ENCODE results near the gene NTM. TPM values are rescaled to one million over a fixed set of nuclear protein-coding genes. Genes with fewer than 3 reads are reported as not detected.

Gene NTM
- polyA plus RNA-seq, 1 donor: 10.4 TPM

DNA sequence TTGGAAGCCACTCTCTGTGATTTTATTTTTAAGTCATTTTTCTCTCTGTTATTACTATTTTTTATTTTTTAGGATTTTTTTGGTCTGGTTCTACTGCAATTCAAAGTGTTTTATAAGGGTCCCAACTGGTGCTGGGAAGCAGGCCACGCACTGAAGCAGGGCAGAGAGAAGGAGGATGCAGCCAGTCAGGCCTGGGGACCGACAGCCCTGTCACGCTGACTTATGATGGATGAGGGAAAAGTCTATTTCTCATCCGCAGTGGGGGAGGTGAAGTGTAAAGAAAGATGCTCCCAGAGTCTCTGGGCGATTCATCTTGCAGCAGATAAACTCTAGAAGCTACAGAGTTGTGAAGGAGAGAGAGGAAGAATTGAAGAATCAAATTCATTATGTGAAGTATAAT, 191.6 kb downstream of the NTM start:
- no peak for DNase-seq

- DNase-seq: no peak
Observed at GRCh38 chr11:131568318-131568717, 197.9 kb downstream of the NTM start.

GRCh38 chr11:131571571-131571970, 201.2 kb downstream of the NTM start:
- DNase-seq: no peak

DNA sequence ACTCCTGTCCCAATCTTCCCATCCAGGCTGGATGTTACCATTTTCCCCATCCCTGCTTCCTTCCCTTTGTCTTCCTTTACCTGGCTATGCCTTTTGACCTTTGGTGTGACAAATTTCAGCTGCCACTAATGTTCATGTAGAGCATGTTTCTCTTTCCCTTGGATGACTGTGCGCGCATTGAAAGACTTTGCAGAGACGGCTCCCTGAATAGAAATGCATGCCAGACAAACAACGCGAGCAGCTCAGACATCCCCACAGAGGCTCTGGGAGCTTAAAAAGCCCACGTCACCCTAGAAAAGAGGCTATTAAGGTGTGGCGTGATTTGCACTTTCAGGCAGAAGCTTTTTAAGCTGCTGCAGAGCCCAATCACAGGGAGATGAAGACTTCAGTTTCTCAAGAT, 202.0 kb downstream of the NTM start:
- no peak for DNase-seq

GRCh38 chr11:131579932-131580387, 209.5 kb downstream of the NTM start:
- DNase-seq: no peak

DNA sequence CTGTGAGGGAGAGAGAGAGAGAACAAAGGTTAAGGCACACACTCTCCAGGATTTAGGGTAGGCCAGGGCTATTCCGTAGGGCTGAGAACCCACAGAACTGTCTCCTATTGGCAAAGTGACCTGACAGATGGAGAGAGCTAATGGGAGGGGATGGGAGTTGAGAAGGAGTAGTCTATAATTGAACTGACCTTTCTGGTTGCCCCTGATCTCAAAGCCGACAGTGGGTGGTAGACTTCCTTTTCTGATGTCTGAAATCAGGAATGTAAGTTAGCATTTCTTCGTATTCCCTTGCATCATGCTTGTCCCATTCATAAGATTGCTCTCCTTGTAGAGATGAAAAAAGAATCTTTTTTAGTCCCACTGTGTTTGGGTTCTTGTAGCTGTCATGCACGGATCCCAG, 210.1 kb downstream of the NTM start:
- DNase-seq: no peak

GRCh38 chr11:131581046-131581445, 210.6 kb downstream of the NTM start:
- no peak for DNase-seq

- DNase-seq: no peak
Observed at GRCh38 chr11:131582021-131582525, 211.7 kb downstream of the NTM start.

DNA sequence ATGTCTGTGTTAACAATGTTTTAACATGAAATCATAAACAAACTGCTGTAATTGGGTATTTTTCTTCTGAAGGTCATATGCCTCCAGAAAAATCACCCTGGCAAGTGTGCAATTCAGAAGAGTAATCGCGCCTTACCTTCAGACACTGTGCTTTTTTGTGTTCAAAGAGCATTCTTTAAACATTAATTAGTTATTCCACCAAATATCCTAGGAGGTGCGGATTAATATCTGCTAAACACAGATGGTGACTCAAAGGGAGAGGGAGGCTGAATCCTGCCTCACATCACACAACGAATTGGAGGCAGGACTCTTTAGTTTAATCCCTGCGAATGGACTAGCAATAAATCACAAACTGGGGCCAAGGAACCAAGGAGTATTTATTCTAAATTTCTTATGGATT, 213.0 kb downstream of the NTM start:
- DNase-seq: no peak

- DNase-seq: no peak
Observed at GRCh38 chr11:131583938-131584337, 213.5 kb downstream of the NTM start.

- no peak for DNase-seq
Observed at GRCh38 chr11:131584785-131585592, 214.6 kb downstream of the NTM start.

GRCh38 chr11:131588057-131588456, 217.6 kb downstream of the NTM start:
- DNase-seq: no peak

DNA sequence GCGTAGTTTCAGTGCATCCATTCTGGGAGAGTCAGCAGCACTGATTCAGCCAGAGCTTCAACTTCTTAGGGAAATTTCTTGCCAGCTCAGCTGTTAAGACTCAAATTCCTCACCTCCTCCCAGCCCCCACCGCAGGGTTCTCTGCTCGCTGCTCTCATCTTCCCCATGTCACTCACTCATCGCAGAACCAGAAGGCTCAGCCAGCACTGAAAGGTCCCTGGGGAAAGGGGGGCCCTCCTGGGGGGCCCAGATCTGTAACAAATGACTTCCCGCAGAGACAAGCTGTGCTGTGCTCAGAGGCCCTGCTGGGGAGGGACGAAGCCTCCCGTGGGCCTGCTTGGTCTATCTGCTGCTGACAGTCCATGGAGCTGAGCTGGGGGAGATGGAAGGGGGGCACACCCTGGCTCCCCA, 220.6 kb downstream of the NTM start:
- no peak for DNase-seq

- no peak for DNase-seq
Observed at GRCh38 chr11:131592152-131592551, 221.7 kb downstream of the NTM start.

- no peak for DNase-seq
Observed at GRCh38 chr11:131592734-131593133, 222.3 kb downstream of the NTM start.

GRCh38 chr11:131593301-131593700, 222.9 kb downstream of the NTM start:
- no peak for DNase-seq

DNA sequence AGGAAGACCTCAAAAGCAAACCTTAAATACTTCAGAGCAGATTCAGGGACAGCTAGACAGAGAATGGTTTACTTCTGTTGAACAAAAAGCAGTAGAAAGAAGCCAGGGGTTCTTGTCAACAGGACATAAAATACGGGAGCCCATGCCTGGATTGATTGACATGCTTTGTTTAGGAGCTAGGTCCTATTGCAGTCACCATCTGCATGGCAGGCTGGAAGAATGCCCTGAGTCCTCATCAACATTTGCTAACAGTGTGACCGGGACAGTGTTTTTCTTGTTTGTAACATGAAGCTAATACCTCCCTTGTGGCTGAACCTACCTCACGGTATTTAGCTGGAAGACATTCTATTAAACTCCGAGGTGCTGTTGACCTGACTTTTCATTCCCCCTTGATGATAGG, 225.4 kb downstream of the NTM start:
- no peak for DNase-seq

GRCh38 chr11:131597890-131598289, 227.5 kb downstream of the NTM start:
- no peak for DNase-seq

GRCh38 chr11:131598305-131598704, 227.9 kb downstream of the NTM start:
- no peak for DNase-seq

DNA sequence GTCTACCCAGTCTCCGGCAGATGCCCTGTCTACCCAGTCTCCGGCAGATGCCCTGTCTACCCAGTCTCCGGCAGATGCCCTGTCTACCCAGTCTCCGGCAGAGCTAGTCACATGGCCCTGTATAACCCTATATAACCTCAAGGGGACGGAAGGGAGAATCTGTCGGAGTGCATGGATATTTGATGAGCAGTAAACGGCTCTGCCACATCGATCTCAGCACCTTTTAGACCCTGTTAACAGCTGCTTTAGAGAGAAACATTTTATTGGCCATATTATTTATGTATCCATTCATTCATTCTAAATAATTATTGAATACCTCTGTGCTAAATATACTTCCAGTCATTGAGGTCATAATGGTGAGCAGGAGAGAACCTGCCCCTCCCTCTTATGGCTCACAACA, 228.9 kb downstream of the NTM start:
- no peak for DNase-seq

DNA sequence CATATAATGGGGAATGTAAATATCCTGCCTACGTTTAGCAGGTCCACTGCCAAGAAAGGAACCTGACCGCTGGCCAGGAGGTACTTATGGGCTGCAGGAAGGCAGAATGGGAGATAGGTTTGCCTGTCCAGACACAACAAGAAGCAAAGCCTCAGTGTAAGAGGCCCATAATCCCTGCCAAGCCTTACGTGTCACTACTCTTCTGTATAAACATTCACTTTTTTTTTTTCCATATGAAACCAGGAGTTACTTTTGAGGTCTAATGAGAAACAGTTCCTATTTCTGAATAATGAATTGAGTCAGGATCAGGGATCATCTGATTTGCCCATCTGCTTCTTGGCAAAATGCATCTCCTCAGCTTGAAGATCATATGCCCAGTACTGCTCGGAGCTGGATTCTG, 230.2 kb downstream of the NTM start:
- peak; percentile 64 for DNase-seq

GRCh38 chr11:131601586-131601985, 231.2 kb downstream of the NTM start:
- DNase-seq: no peak

DNA sequence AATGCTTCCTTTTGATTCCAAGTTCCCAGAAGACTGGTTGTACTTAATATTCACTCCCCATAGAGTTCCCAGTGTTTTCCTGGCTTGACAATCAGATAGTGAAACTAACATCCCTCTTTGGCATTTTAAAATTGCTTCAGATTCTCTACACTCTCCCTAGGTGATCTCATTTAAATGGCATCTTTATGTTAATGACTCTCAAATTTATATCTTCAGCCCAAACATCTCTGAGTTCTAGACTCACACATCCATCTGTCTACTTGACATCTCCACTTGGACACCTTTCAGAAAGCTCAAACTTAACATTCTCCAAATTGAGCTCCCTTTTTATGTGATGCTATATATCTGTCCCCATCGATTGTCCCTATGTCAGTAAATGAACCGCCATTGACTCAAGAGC, 232.0 kb downstream of the NTM start:
- DNase-seq: no peak

- DNase-seq: no peak
Observed at GRCh38 chr11:131606811-131607335, 236.5 kb downstream of the NTM start.
